HG03558 (cell line): ENCODE data around the gene MPEG1.

Experiments used
- ATAC-seq: cut with Tn5 transposase; IDR thresholded peaks from one replicate; pipeline ENCODE4 v1.9.1; 2021; ENCODE audit warnings: moderate number of reproducible peaks; ENCODE audit not compliant: unreplicated experiment; ENCODE audit errors: extremely low read depth

The MPEG1 gene

GRCh38 chr11:59218893-59219292 is 6.2 kb upstream of the MPEG1 start:
- no peak for ATAC-seq

GRCh38 chr11:59218319-59218718 is 5.6 kb upstream of the MPEG1 start:
- ATAC-seq: no peak

- ATAC-seq: peak; percentile 84
These were observed 4.2 kb upstream of the MPEG1 start for GRCh38 chr11:59216641-59217564.

- ATAC-seq: no peak
These were observed 1.6 kb upstream of the MPEG1 start for GRCh38 chr11:59214141-59214893.

- ATAC-seq: no peak
These were observed 505 bp downstream of the MPEG1 start for GRCh38 chr11:59212222-59212621.

- no peak for ATAC-seq
These were observed 3.8 kb downstream of the MPEG1 start for GRCh38 chr11:59208956-59209355.

- peak; percentile 76 for ATAC-seq
These were observed 4.7 kb downstream of the MPEG1 start for GRCh38 chr11:59207988-59208451.

- no peak for ATAC-seq
These were observed 6.1 kb downstream of the MPEG1 start for GRCh38 chr11:59206635-59207034.

- no peak for ATAC-seq
These were observed 7.1 kb downstream of the MPEG1 start for GRCh38 chr11:59205648-59206047.

GRCh38 chr11:59204746-59205145 is 8.0 kb downstream of the MPEG1 start:
- ATAC-seq: no peak

- no peak for ATAC-seq
These were observed 11.4 kb downstream of the MPEG1 start for GRCh38 chr11:59201353-59201752.

- no peak for ATAC-seq
These were observed 12.3 kb downstream of the MPEG1 start for GRCh38 chr11:59200423-59200746.

GRCh38 chr11:59199546-59200422 is 12.9 kb downstream of the MPEG1 start:
- no peak for ATAC-seq

GRCh38 chr11:59198726-59199125 is 14.0 kb downstream of the MPEG1 start:
- ATAC-seq: no peak

GRCh38 chr11:59197991-59198390 is 14.7 kb downstream of the MPEG1 start:
- ATAC-seq: no peak

- no peak for ATAC-seq
These were observed 15.9 kb downstream of the MPEG1 start for GRCh38 chr11:59196777-59197176.

GRCh38 chr11:59195586-59195985 is 17.1 kb downstream of the MPEG1 start:
- ATAC-seq: no peak

GRCh38 chr11:59193587-59194130 is 19.1 kb downstream of the MPEG1 start:
- no peak for ATAC-seq

GRCh38 chr11:59192446-59193020 is 20.2 kb downstream of the MPEG1 start:
- ATAC-seq: no peak

- ATAC-seq: no peak
These were observed 20.8 kb downstream of the MPEG1 start for GRCh38 chr11:59191890-59192289.
